Measurements from ENCODE around the gene TAS2R9.
"Not testable (repeated sequence)": the region's sequence is repeated elsewhere in the genome, so short reads cannot be mapped to it uniquely, and the experiment has no call there.

The TAS2R9 gene
- 0 to 0.24 reads per million in 2 experiments for total RNA-seq

- DNase-seq (ENCODE audit: low read depth): no peak
Measured at GRCh38 chr12:10810068-10810467, at the start of gene TAS2R9. TAS2R9 (minus strand) TSS chr12:10810168; CDS start chr12:10810075, 93 bp downstream.

- no peak for DNase-seq (ENCODE audit: low read depth)
Measured at GRCh38 chr12:10855807-10856206, 45.8 kb upstream of the TAS2R9 start.

- no peak for DNase-seq (ENCODE audit: low read depth)
Measured at GRCh38 chr12:10853776-10854175, 43.8 kb upstream of the TAS2R9 start.

- DNase-seq (ENCODE audit: low read depth): no peak
Measured at GRCh38 chr12:10851243-10851858, 41.4 kb upstream of the TAS2R9 start.

GRCh38 chr12:10849425-10849878, 39.5 kb upstream of the TAS2R9 start, which contains the start of gene PRR4:
PRR4 (minus strand) TSS chr12:10849475; CDS start chr12:10849437, 38 bp downstream.
- DNase-seq (ENCODE audit: low read depth): no peak

GRCh38 chr12:10847744-10848143, 37.8 kb upstream of the TAS2R9 start:
- DNase-seq (ENCODE audit: low read depth): no peak

- DNase-seq (ENCODE audit: low read depth): no peak
Measured at GRCh38 chr12:10842862-10843261, 32.9 kb upstream of the TAS2R9 start.

- DNase-seq (ENCODE audit: low read depth): no peak
Measured at GRCh38 chr12:10838461-10838860, 28.5 kb upstream of the TAS2R9 start.

- DNase-seq (ENCODE audit: low read depth): no peak
Measured at GRCh38 chr12:10829994-10830393, 20.0 kb upstream of the TAS2R9 start.

- DNase-seq (ENCODE audit: low read depth): no peak
Measured at GRCh38 chr12:10826258-10826657, 16.3 kb upstream of the TAS2R9 start, which contains the start of gene TAS2R10. TAS2R10 (minus strand) TSS chr12:10826358; CDS start chr12:10826269, 89 bp downstream.

GRCh38 chr12:10824957-10825356, 15.0 kb upstream of the TAS2R9 start:
- no peak for DNase-seq (ENCODE audit: low read depth)

- no peak for DNase-seq (ENCODE audit: low read depth)
Measured at GRCh38 chr12:10811883-10812536, 2.0 kb upstream of the TAS2R9 start.

GRCh38 chr12:10807186-10807585, 2.8 kb downstream of the TAS2R9 start, which contains the start of gene TAS2R8:
TAS2R8 (minus strand) TSS chr12:10807286; CDS start chr12:10806980, 306 bp downstream.
- no peak for DNase-seq (ENCODE audit: low read depth)

- no peak for DNase-seq (ENCODE audit: low read depth)
Measured at GRCh38 chr12:10802587-10802986, 7.4 kb downstream of the TAS2R9 start, which contains the start of gene TAS2R7. TAS2R7 (minus strand) TSS chr12:10802627; CDS start chr12:10802570, 57 bp downstream.

- DNase-seq (ENCODE audit: low read depth): no peak
Measured at GRCh38 chr12:10801741-10802140, 8.2 kb downstream of the TAS2R9 start.

- no peak for DNase-seq (ENCODE audit: low read depth)
Measured at GRCh38 chr12:10794222-10794621, 15.7 kb downstream of the TAS2R9 start.

- DNase-seq (ENCODE audit: low read depth): not testable (repeated sequence)
Measured at GRCh38 chr12:10791769-10792168, 18.2 kb downstream of the TAS2R9 start.

- DNase-seq (ENCODE audit: low read depth): no peak
Measured at GRCh38 chr12:10783252-10783651, 26.7 kb downstream of the TAS2R9 start.

- DNase-seq (ENCODE audit: low read depth): no peak
Measured at GRCh38 chr12:10779103-10779502, 30.9 kb downstream of the TAS2R9 start.

GRCh38 chr12:10771132-10771733, 38.7 kb downstream of the TAS2R9 start:
- DNase-seq (ENCODE audit: low read depth): no peak

- DNase-seq (ENCODE audit: low read depth): no peak
Measured at GRCh38 chr12:10759657-10760056, 50.3 kb downstream of the TAS2R9 start.

Measured in T follicular helper cell (primary cell).